A549 (cell line): ENCODE results near the gene CENPV. TPM values are rescaled to one million over a fixed set of nuclear protein-coding genes. Genes with fewer than 3 reads are reported as not detected.

Experiments
- ATAC-seq, 2 experiments: fragments of 200-7000 bp in 1 of 2; fragments of >200 bp in 1 of 2; cut with Nextera tagmentation in 1 of 2; cut with Tn5 transposase in 1 of 2; 3 replicates each; pipeline versions ENCODE4 v1.8.0 to v1.9.1; 2018 to 2020; ENCODE audit warnings: mild to moderate bottlenecking in 1 of 2, moderate library complexity in 1 of 2
- CTCF ChIA-PET: fragments of 300-600 bp; sonication (Branson Sonifier 250); formaldehyde crosslinking; extraction: SDS; loops from one replicate; lab custom pipeline; 2021; ENCODE audit warnings: antibody characterized with exemption, inconsistent platforms; lab: Yijun Ruan, JAX
- POLR2A ChIA-PET: fragments of 350-600 bp; formaldehyde crosslinking; extraction: SDS; loops from one replicate; lab custom pipeline; 2021; ENCODE audit warnings: antibody characterized with exemption, inconsistent platforms; lab: Yijun Ruan, JAX
- DNase-seq, 2 experiments: peaks; one replicate each; pipeline versions ENCODE4 v3.0.0 to v3.0.0-alpha.2; 2011 to 2016; ENCODE audit warnings: low read depth in 1 of 2, low spot score in 1 of 2
- FAIRE-seq: peaks from 2 replicates; lab custom pipeline; 2011; peaks lifted over from hg19 to GRCh38; lab: Jason Lieb, UNC
- H3K27ac ChIP-seq, 2 experiments: fragments of >200 bp; sonication (Bioruptor Twin); formaldehyde crosslinking; 3 replicates each; pipeline ENCODE4 v1.5.1; 2016 to 2017
- H3K4me1 ChIP-seq: fragments of >200 bp; sonication (Bioruptor Twin); formaldehyde crosslinking; 3 replicates; pipeline ENCODE4 v1.6.1; 2016
- H3K4me2 ChIP-seq: fragments of >200 bp; sonication (Bioruptor Twin); formaldehyde crosslinking; 3 replicates; pipeline ENCODE4 v1.6.1; 2016
- H3K4me3 ChIP-seq: fragments of >200 bp; sonication (Bioruptor Twin); formaldehyde crosslinking; 3 replicates; pipeline ENCODE4 v1.5.1; 2016
- H3K9me3 ChIP-seq: fragments of >200 bp; sonication (Bioruptor Twin); formaldehyde crosslinking; 3 replicates; pipeline ENCODE4 v1.6.1; 2016
- BHLHE40 ChIP-seq: IDR thresholded peaks from 2 replicates; pipeline ENCODE4 v1.6.1; 2012; ENCODE audit warnings: low read depth, low read length, inconsistent platforms
- ESRRA ChIP-seq: fragments of 150-350 bp; IDR thresholded peaks from 2 replicates; pipeline ENCODE4 v1.6.1; 2014; ENCODE audit warnings: mild to moderate bottlenecking, low read length, borderline replicate concordance
- HOXB13 ChIP-seq: fragments of 250-450 bp; sonication (Bioruptor Pico); IDR thresholded peaks from 2 replicates; pipeline ENCODE4 v1.5.0; 2020; ENCODE audit warnings: low read depth, mild to moderate bottlenecking, moderate library complexity
- MAFK ChIP-seq: fragments of 450-650 bp; IDR thresholded peaks from 2 replicates; pipeline ENCODE4 v1.6.1; 2014; ENCODE audit not compliant: partially characterized antibody
- MYC ChIP-seq: IDR thresholded peaks from 2 replicates; pipeline ENCODE4 v1.6.1; 2012; ENCODE audit warnings: mild to moderate bottlenecking, inconsistent platforms, low read length, improper control_type of control experiment, borderline replicate concordance
- NFE2L2 ChIP-seq: fragments of 150-350 bp; conservative IDR thresholded peaks from 2 replicates; pipeline ENCODE4 v1.6.1; 2014; ENCODE audit warnings: low read length
- NR3C1 ChIP-seq: fragments of >200 bp; sonication (Bioruptor Twin); formaldehyde crosslinking; IDR thresholded peaks from 3 replicates; pipeline ENCODE4 v1.6.1; 2017
- RCOR1 ChIP-seq: fragments of 150-350 bp; IDR thresholded peaks from 2 replicates; pipeline ENCODE4 v1.6.1; 2014; ENCODE audit warnings: antibody characterized with exemption, low read length, low read depth
- SREBF2 ChIP-seq: fragments of 450-650 bp; IDR thresholded peaks from 2 replicates; pipeline ENCODE4 v1.6.1; 2014; ENCODE audit warnings: mild to moderate bottlenecking, moderate library complexity
- TFCP2L1 ChIP-seq: fragments of 250-450 bp; sonication (Bioruptor Pico); IDR thresholded peaks from 2 replicates; pipeline ENCODE4 v1.5.0; 2021; ENCODE audit warnings: mild to moderate bottlenecking
- WGBS: methylation state at CpG from one replicate; pipeline ENCODE4 v1.1.6; 2017; ENCODE audit errors: missing lambda C conversion rate; 5-methylcytosine and 5-hydroxymethylcytosine counted together
- polyA plus RNA-seq, 4 experiments: library from polyadenylated mRNA; depleted of rRNA in 3 of 4; stranded (reverse); fragments of >200 nt; fragmentation: RNase III in 1 of 4; extraction: RNeasy Plus Mini Kit Qiagen cat#74134 plus additional on column Dnase treatment in 1 of 4; gene quantifications; 2 replicates in 3 of 4; 3 replicates in 1 of 4; pipeline ENCODE4 v1.2.3, GENCODE V29; 2011 to 2017
- TF ChIP-seq, protein P1 (sequence below): fragments of >200 bp; sonication (Bioruptor Twin); formaldehyde crosslinking; IDR thresholded peaks from 3 replicates; pipeline ENCODE4 v1.6.1; 2016
- TF ChIP-seq, protein P2 (sequence below): fragments of 450-650 bp; IDR thresholded peaks from 2 replicates; pipeline ENCODE4 v1.6.1; 2014; ENCODE audit warnings: antibody characterized with exemption
- TF ChIP-seq, protein P3 (sequence below): fragments of 250-450 bp; sonication (Bioruptor Pico); IDR thresholded peaks from 2 replicates; pipeline ENCODE4 v1.5.0; 2021; ENCODE audit warnings: mild to moderate bottlenecking, moderate library complexity, borderline replicate concordance
- TF ChIP-seq, protein P4 (sequence below): IDR thresholded peaks from 2 replicates; pipeline ENCODE4 v1.6.1; 2012; ENCODE audit warnings: low read depth, borderline replicate concordance

The CENPV gene
- polyA plus RNA-seq, 2 of the 4 experiments (the other 2 are of a cell fraction), result 112 to 202 TPM

DNA sequence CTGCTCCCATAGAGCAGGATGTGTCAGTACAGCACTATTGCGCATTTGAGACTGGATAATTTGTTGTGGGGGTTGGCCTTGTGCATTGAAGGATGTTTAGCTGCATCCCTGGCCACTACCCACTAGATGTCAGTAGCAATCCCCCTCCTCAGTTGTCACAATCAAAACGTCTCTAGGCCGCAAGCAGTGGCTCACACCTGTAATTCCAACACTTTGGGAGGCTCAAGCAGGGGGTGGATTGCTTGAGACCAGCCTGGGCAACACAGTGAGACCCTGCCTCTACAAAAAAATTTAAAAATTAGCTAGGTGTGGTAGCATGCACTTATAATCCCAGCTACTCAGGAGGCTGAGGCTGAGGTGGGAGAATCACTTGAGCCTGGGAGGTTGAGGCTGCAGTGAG, 48.4 kb downstream of the CENPV start (continued):
- no peak for TF ChIP-seq HOXB13 (CRISPR knock-in tag)
- no peak for TF ChIP-seq NFE2L2
- TF ChIP-seq NR3C1, result no peak
- no peak for TF ChIP-seq SREBF2
- peak; percentile 21 for TF ChIP-seq MAFK

DNA sequence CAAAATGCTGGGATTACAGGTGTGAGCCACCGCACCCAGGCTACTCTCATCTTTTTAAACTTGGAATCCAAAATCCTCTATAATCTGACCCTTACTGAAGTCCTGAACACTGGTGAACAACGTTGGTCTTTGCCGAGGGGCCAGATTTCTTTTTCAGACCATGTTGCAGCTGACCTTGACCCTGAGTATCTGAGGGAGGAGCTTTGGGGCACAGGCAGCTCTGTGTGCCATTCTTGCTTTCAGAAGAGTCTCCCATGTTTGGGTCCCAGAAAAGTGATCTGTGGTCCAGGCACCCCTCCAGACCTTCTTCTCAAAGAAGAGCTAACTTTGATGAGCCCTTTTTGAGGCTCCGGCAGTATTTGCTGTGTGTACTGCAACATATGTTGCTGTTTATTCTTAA, 50.4 kb downstream of the CENPV start:
- no peak overlapping the region for H3K4me3 ChIP-seq
- ATAC-seq, result no peak
- peaks cover 24% of the 10 kb centered on the region for H3K4me1 ChIP-seq
- POLR2A ChIA-PET, result interaction anchor here (0.6 to 1.9 kb wide), 3 partner anchors 18 to 78 kb away, joined by 3 to 8 read pairs (median 3); partner anchors contain the start of gene UBB
- no peak for FAIRE-seq
- no peaks in the 10 kb centered on the region for H3K9me3 ChIP-seq
- TF ChIP-seq, protein P1, sequence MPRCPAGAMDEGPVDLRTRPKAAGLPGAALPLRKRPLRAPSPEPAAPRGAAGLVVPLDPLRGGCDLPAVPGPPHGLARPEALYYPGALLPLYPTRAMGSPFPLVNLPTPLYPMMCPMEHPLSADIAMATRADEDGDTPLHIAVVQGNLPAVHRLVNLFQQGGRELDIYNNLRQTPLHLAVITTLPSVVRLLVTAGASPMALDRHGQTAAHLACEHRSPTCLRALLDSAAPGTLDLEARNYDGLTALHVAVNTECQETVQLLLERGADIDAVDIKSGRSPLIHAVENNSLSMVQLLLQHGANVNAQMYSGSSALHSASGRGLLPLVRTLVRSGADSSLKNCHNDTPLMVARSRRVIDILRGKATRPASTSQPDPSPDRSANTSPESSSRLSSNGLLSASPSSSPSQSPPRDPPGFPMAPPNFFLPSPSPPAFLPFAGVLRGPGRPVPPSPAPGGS, result no peak
- no peak for DNase-seq
- 90% methylated on average over 4 of the region's 4 CpGs for WGBS
- H3K27ac ChIP-seq, result peak overlapping the region in 1 of 2 experiments; percentile 44; a peak in 2 of 6 replicates
- CTCF ChIA-PET, result interaction anchor here (0.8 to 9.3 kb wide), 13 partner anchors 10 to 219 kb away, joined by 3 to 104 read pairs (median 10); partner anchors contain the start of genes CENPV and TRPV2
- no peak overlapping the region for H3K4me2 ChIP-seq

DNA sequence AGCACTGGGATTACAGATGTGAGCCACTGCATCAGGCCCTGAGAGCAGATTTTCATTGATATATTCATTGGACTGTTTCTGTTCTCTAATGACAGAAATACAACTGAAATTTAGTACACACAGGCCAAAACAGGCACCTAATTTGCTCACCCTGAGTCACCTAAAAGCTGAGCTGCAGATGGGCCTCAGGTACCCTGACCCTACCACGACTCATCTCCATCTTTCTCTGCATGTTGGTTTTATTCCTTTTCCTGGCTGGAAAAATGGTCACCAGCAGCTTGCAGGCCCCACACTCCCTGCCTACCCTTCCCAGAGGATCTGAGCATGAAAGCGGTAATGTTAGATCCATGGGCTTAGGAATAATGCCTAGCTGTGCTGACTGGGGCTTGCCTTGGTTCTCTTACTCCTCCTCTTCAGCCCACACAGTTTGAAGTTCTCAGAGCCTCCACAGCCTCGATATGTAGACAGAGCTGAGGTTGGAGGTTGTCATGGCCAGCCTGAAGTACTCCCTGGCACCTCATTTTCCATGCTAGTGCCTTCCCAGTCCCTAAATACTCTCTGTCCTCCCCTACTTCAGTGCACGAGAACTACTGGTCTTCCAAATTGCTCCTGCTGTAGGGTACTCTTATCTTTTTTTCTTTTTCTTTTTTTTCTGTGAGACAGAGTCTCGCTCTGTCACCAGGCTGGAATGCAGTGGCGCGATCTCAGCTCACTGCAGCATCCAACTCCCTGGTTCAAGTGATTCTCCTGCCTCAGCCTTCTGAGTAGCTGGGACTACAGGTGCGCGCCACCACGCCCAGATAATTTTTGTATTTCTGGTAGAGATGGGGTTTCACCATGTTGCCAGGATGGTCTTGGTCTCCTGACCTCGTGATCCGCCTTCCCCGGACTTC, 51.1 kb downstream of the CENPV start:
- no peak for FAIRE-seq
- no peaks in the 10 kb centered on the region for H3K9me3 ChIP-seq
- WGBS, result 89% methylated on average over 13 of the region's 13 CpGs
- TF ChIP-seq, protein P2, sequence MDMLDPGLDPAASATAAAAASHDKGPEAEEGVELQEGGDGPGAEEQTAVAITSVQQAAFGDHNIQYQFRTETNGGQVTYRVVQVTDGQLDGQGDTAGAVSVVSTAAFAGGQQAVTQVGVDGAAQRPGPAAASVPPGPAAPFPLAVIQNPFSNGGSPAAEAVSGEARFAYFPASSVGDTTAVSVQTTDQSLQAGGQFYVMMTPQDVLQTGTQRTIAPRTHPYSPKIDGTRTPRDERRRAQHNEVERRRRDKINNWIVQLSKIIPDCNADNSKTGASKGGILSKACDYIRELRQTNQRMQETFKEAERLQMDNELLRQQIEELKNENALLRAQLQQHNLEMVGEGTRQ, result no peak
- TF ChIP-seq MYC (no peak), ESRRA (no peak), BHLHE40 (no peak), TFCP2L1 (CRISPR knock-in tag) (no peak), RCOR1 (no peak)
- TF ChIP-seq, protein P3, sequence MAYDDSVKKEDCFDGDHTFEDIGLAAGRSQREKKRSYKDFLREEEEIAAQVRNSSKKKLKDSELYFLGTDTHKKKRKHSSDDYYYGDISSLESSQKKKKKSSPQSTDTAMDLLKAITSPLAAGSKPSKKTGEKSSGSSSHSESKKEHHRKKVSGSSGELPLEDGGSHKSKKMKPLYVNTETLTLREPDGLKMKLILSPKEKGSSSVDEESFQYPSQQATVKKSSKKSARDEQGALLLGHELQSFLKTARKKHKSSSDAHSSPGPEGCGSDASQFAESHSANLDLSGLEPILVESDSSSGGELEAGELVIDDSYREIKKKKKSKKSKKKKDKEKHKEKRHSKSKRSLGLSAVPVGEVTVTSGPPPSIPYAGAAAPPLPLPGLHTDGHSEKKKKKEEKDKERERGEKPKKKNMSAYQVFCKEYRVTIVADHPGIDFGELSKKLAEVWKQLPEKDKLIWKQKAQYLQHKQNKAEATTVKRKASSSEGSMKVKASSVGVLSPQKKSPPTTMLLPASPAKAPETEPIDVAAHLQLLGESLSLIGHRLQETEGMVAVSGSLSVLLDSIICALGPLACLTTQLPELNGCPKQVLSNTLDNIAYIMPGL (CRISPR knock-in tag), result no peak
- TF ChIP-seq, protein P4, sequence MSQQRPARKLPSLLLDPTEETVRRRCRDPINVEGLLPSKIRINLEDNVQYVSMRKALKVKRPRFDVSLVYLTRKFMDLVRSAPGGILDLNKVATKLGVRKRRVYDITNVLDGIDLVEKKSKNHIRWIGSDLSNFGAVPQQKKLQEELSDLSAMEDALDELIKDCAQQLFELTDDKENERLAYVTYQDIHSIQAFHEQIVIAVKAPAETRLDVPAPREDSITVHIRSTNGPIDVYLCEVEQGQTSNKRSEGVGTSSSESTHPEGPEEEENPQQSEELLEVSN, result no peak
- TF ChIP-seq, all 56 proteins: peak for 0
- Histone ChIP-seq H3K4me2 (no peak overlapping the region), H3K4me1 (peaks cover 31% of the 10 kb centered on the region), H3K27ac (peak overlapping the region in 1 of 2 experiments; percentile 64; a peak in 3 of 6 replicates), H3K4me3 (no peak overlapping the region)
- ATAC-seq, result no peak
- DNase-seq, result no peak
- ChIA-PET CTCF (interaction anchor here (1.0 to 9.3 kb wide), 12 partner anchors 8 to 220 kb away, joined by 3 to 104 read pairs (median 6); partner anchors contain the start of genes CENPV and TRPV2), POLR2A (no interaction called here)
